Measurements from ENCODE around the gene INPP5K.
"Not testable (repeated sequence)": the region's sequence is repeated elsewhere in the genome, so short reads cannot be mapped to it uniquely, and the experiment has no call there.

INPP5K gene

GRCh38 chr17:1452836-1453235 is 63.6 kb downstream of the INPP5K start:
- no peak for TF ChIP-seq CTCF (conservative IDR thresholded peaks at IDR 0.05; ENCODE audit: low read depth, low read length)
- DNase-seq (ENCODE audit: low read depth), result no peak
- H3K4me3 ChIP-seq (ENCODE audit: low read depth, low read length), result no peak overlapping the region

- not testable (repeated sequence) for DNase-seq (ENCODE audit: low read depth); H3K4me3 ChIP-seq (ENCODE audit: low read depth, low read length)
These were observed 66.2 kb downstream of the INPP5K start for GRCh38 chr17:1450261-1450660.

- H3K4me3 ChIP-seq (ENCODE audit: low read depth, low read length), result no peak overlapping the region
- TF ChIP-seq CTCF (conservative IDR thresholded peaks at IDR 0.05; ENCODE audit: low read depth, low read length), result no peak
- DNase-seq (ENCODE audit: low read depth), result no peak
These were observed 66.9 kb downstream of the INPP5K start for GRCh38 chr17:1449412-1449967.

- no peak overlapping the region for H3K4me3 ChIP-seq (ENCODE audit: low read depth, low read length)
- TF ChIP-seq CTCF (conservative IDR thresholded peaks at IDR 0.05; ENCODE audit: low read depth, low read length), result no peak
- no peak for DNase-seq (ENCODE audit: low read depth)
These were observed 69.4 kb downstream of the INPP5K start for GRCh38 chr17:1447052-1447451.

- no peak for TF ChIP-seq CTCF (conservative IDR thresholded peaks at IDR 0.05; ENCODE audit: low read depth, low read length)
- no peak overlapping the region for H3K4me3 ChIP-seq (ENCODE audit: low read depth, low read length)
- no peak for DNase-seq (ENCODE audit: low read depth)
These were observed 70.2 kb downstream of the INPP5K start for GRCh38 chr17:1446201-1446600.

DNA sequence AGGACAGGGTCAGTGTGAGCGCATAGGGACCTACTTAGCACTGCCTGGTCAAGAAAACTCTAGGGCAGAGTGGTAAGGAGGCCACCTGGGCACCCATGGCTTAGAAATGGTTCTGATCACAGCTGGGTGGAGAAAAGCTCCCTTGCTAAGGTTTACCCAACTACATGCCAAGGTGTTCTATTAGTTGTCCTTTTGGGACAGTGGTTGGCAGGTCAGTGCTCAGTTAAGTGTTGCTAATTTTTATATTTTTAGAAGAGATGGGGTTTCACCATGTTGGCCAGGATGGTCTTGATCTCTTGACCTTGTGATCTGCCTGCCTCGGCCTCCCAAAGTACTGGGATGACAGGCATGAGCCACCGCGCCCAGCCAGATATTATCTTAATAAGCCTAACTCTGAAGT is 70.7 kb downstream of the INPP5K start:
- not testable (repeated sequence) for H3K4me3 ChIP-seq (ENCODE audit: low read depth, low read length); DNase-seq (ENCODE audit: low read depth)

All from choroid plexus epithelial cell (primary cell).